ENCODE measurements around the gene ZNF396.

- TF ChIP-seq CTCF (IDR thresholded peaks at IDR 0.05) (no peak), POLR2A (IDR thresholded peaks at IDR 0.05) (no peak)
Measured at GRCh38 chr18:35418610-35419009, 41.5 kb upstream of the ZNF396 start.

Measured in heart left ventricle (tissue), 13 donors.